Right renal cortex interstitium (tissue), 3 donors: Measurements from ENCODE around the gene SIGLEC6. TPM values are rescaled to one million over a fixed set of nuclear protein-coding genes. Genes with fewer than 3 reads are reported as not detected.
"Not testable (repeated sequence)": the region's sequence is repeated elsewhere in the genome, so short reads cannot be mapped to it uniquely, and the experiment has no call there.

Source experiments
- DNase-seq, 3 donors: peaks; one replicate each; pipeline ENCODE4 v3.0.0-alpha.2; 2013; ENCODE audit warnings: low read depth in 3 of 3, low spot score in 2 of 3
- polyA plus RNA-seq, 3 donors: library from polyadenylated mRNA; unstranded; fragments of 120-200 nt; gene quantifications; one replicate each; pipeline ENCODE4 v1.2.1, GENCODE V29; 2013; ENCODE audit not compliant: insufficient read length in 3 of 3

The SIGLEC6 gene
- polyA plus RNA-seq, 3 donors: 0.07 to 0.42 (median 0.12) TPM

DNA sequence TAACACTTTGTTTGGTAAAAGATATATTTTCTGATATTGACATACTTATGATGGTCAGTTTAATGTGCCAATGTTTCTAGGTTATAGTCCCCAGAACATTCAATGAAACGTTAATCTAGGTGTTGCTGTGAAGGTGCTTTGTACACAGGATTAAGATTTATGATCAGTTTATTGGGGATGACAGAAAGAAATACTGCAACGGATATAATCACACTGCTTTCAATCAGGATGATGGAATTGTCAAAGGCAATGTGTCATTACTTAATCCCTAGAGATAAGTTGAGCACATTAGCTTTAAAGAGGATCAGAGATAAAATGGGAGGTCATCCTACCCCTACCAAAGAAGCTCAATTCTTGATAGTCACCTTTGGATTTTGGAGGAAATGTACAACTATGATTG lies 17.5 kb downstream of the SIGLEC6 start:
- DNase-seq: no peak

DNA sequence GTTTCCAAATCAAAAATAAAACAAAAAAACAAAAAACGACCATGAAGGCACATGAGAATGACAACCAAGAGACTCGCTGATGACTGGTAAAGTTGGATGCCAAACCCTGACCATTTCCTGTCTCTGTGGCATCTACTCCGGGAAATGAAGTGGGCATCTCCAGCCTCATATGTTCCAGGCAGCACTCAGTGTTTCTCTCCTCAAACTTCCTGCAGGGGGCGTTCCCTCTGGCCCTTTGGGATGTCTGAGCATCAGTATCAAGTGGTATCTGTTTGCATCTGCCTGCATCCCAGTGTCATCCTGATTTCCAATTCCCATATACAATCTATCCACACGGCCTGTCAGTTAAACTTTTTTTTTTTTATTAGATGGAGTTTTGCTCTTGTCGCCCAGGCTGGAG lies 20.1 kb downstream of the SIGLEC6 start:
- DNase-seq: no peak

DNA sequence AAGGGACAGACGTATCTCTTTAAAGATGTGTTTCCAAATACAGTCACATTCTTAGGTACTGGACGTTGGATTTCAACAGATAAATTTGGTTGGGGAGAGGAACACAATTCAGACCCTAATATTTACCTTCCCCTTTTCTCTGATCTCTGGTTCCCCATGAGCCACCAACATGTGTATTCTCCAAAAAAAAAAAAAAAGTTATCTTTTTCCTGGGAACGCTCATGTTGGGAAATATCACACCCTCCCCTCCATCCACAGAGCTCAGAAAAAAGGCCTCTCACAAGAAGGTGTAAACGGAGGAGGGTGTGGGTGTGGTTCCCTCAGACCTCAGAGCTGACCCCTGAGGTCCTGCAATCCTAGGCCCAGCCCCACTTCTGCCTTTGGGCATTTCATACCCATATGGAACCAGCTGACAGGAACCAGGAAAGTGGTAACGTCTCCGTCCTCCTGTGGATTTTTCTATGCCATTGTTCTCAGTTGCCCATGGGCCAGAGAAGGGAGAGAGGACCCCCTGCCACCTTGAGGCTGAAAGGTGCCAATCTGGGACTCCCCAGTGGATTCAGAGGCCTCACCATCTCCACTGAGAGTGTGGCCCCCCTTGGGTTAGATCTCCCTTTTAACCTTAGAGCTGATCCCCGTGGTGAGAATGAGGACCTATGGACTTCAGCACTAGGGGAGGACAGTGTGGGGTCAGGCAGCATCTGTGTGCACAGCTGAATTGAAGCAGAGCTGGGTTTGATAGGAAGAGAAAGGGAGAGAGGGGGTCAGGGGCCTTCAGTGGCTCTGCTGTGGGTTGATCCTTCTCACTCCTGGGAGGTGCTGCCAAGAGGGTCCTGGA lies 21.4 kb downstream of the SIGLEC6 start:
- no peak for DNase-seq

- no peak for DNase-seq
These were observed 23.3 kb downstream of the SIGLEC6 start for GRCh38 chr19:51508059-51508733.

GRCh38 chr19:51507640-51508058 lies 23.8 kb downstream of the SIGLEC6 start:
- DNase-seq: no peak

DNA sequence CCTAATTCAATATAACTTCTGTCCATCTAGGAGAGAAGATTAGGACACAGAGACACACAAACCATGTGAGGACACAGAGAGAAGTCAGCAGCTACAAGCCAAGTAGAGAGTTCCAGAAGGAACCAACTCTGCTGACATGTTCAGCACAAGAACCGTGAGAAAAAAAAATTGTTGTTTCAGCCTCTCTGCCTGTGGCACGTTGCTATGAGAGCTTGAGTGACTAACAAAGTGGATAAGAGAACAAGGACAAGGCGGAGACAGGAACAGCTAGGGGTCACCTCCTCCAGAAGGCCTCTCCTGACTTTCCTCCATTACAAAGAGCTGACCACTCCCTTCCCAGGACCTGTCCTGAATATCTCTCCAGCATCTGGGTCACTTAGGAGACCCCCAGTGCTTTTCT lies 24.3 kb downstream of the SIGLEC6 start:
- no peak for DNase-seq

GRCh38 chr19:51505904-51506303 lies 25.6 kb downstream of the SIGLEC6 start:
- no peak for DNase-seq

- DNase-seq: no peak
These were observed 27.6 kb downstream of the SIGLEC6 start for GRCh38 chr19:51503896-51504295.

GRCh38 chr19:51503286-51503817 lies 28.1 kb downstream of the SIGLEC6 start:
- DNase-seq: no peak

DNA sequence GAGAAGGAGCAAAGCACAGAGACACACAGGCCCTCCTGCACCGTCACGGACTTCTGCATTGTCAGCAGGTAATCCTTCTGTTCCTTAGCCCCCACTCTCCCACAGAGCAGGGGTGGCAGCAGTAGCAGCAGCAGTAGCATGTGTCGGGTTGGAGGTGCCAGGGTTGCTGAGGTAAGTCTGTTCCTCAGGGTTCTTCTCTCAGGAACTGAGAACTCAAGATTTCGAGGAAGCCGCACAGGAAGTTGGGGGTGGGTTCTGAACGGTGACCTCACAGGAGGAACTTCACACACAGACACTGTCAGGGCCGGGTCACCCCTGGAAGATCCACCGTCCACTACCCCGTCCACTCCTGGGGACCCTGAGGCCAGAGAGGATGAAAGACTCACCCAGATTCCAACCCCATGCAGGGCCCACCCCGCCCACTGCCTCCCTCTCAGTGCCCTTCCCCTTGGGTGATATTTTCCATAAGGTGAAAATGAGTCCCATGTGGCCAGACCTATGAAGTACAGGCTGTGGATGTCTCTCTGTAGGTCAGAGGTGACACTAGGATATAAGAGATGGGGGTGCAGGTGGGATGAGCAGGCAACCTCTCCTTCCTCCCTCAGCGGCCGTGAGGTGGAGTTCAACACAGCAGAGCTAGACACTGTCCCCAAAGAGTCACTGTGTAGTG lies 29.7 kb downstream of the SIGLEC6 start, which contains the start of gene SIGLEC12:
TSS of gene SIGLEC12 (minus strand) at position 207 of the 670 bp plus-strand sequence. CDS start at position 140, 67 bp downstream.
- DNase-seq: no peak

- not testable (repeated sequence) for DNase-seq
These were observed 30.5 kb downstream of the SIGLEC6 start for GRCh38 chr19:51500931-51501330.

GRCh38 chr19:51497666-51498065 lies 33.8 kb downstream of the SIGLEC6 start:
- no peak for DNase-seq

DNA sequence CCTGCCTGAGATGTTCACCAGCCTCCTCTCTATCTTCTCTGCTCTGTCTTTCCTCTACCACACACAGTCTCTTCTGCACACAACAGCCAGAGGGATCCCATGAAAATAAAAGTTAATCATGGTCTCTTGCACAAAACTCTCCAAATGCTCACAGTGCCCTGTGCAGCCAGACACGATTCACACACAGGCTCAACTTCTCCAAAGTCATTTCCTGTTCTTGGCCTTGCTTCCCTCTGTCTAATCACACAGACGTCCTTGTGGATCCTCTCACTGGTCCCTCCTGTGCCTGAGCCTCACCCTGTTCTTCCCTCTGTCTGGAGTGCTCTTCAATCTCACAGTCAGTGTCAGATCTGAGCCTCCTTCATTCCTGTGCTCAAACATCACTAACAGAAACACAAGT lies 37.7 kb downstream of the SIGLEC6 start:
- DNase-seq: no peak

GRCh38 chr19:51491586-51491985 lies 39.9 kb downstream of the SIGLEC6 start:
- no peak for DNase-seq

- DNase-seq: no peak
These were observed 40.8 kb downstream of the SIGLEC6 start for GRCh38 chr19:51490676-51491075.

DNA sequence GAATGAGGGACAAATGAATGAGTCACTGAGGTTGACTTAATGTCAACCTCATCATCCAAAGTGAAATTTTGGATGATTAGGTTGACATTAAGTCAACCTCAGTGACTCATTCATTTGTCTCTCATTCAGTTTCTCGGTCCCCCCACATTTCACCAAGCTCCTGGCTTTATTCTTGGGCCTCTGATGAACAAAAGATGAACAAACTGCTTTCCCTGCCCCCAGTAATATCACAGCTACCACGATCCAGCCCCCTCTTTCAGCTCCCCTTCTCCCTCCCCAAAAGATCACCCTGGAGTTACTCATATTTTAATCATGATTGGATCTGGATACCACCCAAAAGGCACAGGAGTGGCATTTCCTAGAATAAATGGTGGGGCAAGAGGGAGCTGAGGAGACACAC lies 42.4 kb downstream of the SIGLEC6 start:
- DNase-seq: no peak

DNA sequence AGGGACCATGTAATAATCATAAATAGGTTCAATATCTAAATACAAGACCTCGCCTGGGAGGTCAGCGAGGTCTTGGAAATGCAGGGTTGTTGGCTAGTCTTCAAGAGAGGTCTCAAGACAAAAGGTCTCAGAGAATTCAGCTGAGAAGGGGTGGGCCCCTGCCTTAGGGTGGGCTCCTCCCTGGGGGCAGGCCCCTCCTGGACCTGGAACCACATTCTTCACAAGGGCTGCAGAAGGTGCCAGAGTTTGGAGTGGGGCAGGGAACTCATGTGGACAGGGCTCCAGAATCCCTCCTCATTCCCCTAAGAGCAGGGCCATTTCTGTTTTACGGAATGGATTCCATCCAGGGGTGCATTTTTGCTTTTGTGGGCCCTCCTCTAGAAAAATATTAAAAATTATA lies 43.0 kb downstream of the SIGLEC6 start:
- no peak for DNase-seq

GRCh38 chr19:51485960-51486660 lies 45.4 kb downstream of the SIGLEC6 start:
- DNase-seq: no peak

- DNase-seq: peak in 2 of 3 donors; percentile 32 to 56
These were observed 50.9 kb downstream of the SIGLEC6 start for GRCh38 chr19:51480590-51480989.

DNA sequence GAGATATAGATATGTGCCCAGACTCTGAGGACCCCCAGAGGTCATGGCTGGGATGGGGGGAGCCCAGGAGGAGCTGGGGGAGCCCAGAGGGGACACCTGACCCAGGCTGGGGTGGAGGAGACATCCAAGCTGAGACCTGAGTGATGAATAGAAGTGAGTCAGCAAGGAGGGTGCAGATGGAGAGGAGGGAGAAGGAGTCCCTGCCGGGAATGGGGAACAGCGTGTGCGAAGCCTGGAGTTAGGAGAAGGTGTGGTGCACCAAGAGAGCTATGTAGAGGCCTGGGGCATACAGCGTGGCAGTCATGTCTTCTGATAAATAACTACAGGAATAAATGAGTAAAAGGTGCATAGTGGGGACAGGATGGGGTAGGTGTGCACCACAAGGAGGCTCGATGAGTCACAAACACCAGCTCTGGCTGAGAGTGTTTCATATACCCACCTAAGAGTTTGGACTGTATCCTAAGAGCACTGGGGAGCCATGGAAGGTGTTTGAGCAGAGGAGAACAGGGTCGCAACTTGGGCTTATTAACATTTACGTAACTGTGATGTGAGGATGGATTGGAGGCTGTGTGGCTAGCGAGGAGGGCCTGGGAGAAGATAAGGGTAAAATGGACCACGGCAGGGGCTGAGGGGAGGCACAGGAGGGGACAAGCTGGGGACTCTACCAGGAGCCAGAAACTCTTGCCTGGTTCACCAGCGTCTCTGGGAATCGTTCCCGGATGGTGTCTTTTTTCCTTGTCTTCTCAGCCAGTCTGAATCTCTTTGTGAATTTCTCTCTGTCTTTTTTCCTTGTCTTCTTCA lies 51.7 kb downstream of the SIGLEC6 start:
- no peak for DNase-seq
